CD4-positive, alpha-beta T cell (primary cell): ENCODE results near the gene TPP2. TPM values are rescaled to one million over a fixed set of nuclear protein-coding genes. Genes with fewer than 3 reads are reported as not detected.

Experiments used
- ATAC-seq: fragments of 200-7000 bp; cut with Tn5 transposase; one replicate; pipeline ENCODE4 v1.10.0; 2022; ENCODE audit warnings: mild to moderate bottlenecking; ENCODE audit not compliant: poor library complexity
- CTCF ChIA-PET: fragments of 350-600 bp; sonication (Branson Sonifier 250); formaldehyde crosslinking; loops from one replicate; lab custom pipeline; 2021; ENCODE audit warnings: antibody characterized with exemption, inconsistent platforms; lab: Charles Lee
- POLR2A ChIA-PET: fragments of 350-600 bp; sonication (Branson Sonifier 250); formaldehyde crosslinking; loops from one replicate; lab custom pipeline; 2021; ENCODE audit warnings: antibody characterized with exemption, inconsistent platforms; lab: Charles Lee
- DNase-seq, 14 experiments: peaks; one replicate each; pipeline ENCODE4 v3.0.0-alpha.2; 2013 to 2020; ENCODE audit warnings: mixed read lengths in 2 of 14
- H3K27ac ChIP-seq, 2 donors: one replicate each; pipeline versions ENCODE4 v1.5.1 to v1.7.0; 2013; ENCODE audit warnings: low read length in 2 of 2, low read depth in 1 of 2, mild to moderate bottlenecking in 1 of 2
- H3K27me3 ChIP-seq, 2 experiments: 1 replicate in 1 of 2; 2 replicates in 1 of 2; pipeline versions ENCODE4 v1.6.1 to v1.7.0; 2013; ENCODE audit warnings: low read length in 2 of 2, control low read depth in 1 of 2, mild to moderate bottlenecking in 1 of 2, moderate library complexity in 1 of 2; ENCODE audit not compliant: insufficient read depth in 2 of 2, control insufficient read depth in 1 of 2
- H3K36me3 ChIP-seq: one replicate; pipeline ENCODE4 v1.6.1; 2013; ENCODE audit warnings: low read length, control low read depth; ENCODE audit not compliant: insufficient read depth
- H3K4me1 ChIP-seq: one replicate; pipeline ENCODE4 v1.6.1; 2013; ENCODE audit warnings: low read length, control low read depth; ENCODE audit not compliant: insufficient read depth
- H3K4me3 ChIP-seq: one replicate; pipeline ENCODE4 v1.5.1; 2013; ENCODE audit warnings: mild to moderate bottlenecking, low read length, moderate library complexity
- H3K9me3 ChIP-seq, 2 experiments: 1 replicate in 1 of 2; 2 replicates in 1 of 2; pipeline versions ENCODE4 v1.6.1 to v1.7.0; 2013; ENCODE audit warnings: low read length in 2 of 2, mild to moderate bottlenecking in 2 of 2, control low read depth in 1 of 2, moderate library complexity in 1 of 2; ENCODE audit not compliant: control insufficient read depth in 1 of 2, insufficient read depth in 1 of 2
- H3K27ac Mint-ChIP-seq: one replicate; pipeline ENCODE4 v1.8.0; 2020; ENCODE audit warnings: mixed read lengths
- H3K27me3 Mint-ChIP-seq: one replicate; pipeline ENCODE4 v1.8.0; 2021; ENCODE audit warnings: mixed read lengths
- H3K36me3 Mint-ChIP-seq: one replicate; pipeline ENCODE4 v1.8.0; 2021; ENCODE audit warnings: low read depth, mixed read lengths
- H3K4me1 Mint-ChIP-seq: one replicate; pipeline ENCODE4 v1.8.0; 2021; ENCODE audit warnings: low read depth, mixed read lengths
- H3K4me3 Mint-ChIP-seq: one replicate; pipeline ENCODE4 v1.8.0; 2020; ENCODE audit warnings: mild to moderate bottlenecking, mixed read lengths
- H3K9me3 Mint-ChIP-seq: one replicate; pipeline ENCODE4 v1.8.0; 2020; ENCODE audit warnings: mixed read lengths
- CTCF ChIP-seq: fragments of 200-600 bp; IDR thresholded peaks from one replicate; pipeline ENCODE4 v1.8.0; 2022; ENCODE audit warnings: antibody characterized with exemption, mild to moderate bottlenecking
- intact Hi-C, 2 experiments: fragments of 100-400 bp; cut with DNase I in 1 of 2; cut with micrococcal nuclease in 1 of 2; formaldehyde crosslinking; loops; one replicate each; pipeline versions ENCODE4 v1.15.1 to v1.9.0; 2023 to 2025; cut with DNase I, micrococcal nuclease
- total RNA-seq, 174 experiments: library from RNA in 2 of 174; stranded (reverse) in 2 of 174; gene quantifications; one replicate each; pipeline ENCODE4 v1.2.3 and lab custom pipeline; 2021 to 2026

TPP2 gene
- total RNA-seq, 2 experiments from 2014 or later: 146 to 147 TPM

- H3K27ac Mint-ChIP-seq: peak overlapping the region; percentile 16
- no peaks in the 10 kb centered on the region for H3K27me3 ChIP-seq
- no peak overlapping the region for H3K27ac ChIP-seq
- ATAC-seq (no peak), DNase-seq (no peak)
- H3K27me3 Mint-ChIP-seq: no peaks in the 10 kb centered on the region
- peaks cover 78% of the 10 kb centered on the region for H3K36me3 Mint-ChIP-seq
- no peaks in the 10 kb centered on the region for H3K9me3 Mint-ChIP-seq
- H3K36me3 ChIP-seq: peaks cover 74% of the 10 kb centered on the region
- intact Hi-C loops: no loop called here
- H3K4me1 Mint-ChIP-seq: peaks cover 16% of the 10 kb centered on the region
- H3K9me3 ChIP-seq: no peaks in the 10 kb centered on the region
- POLR2A ChIA-PET: interaction anchor here (1.6 kb wide), 1 partner anchor 168 kb away, joined by 4 read pairs; the partner anchor contains the start of gene ERCC5
- no peak for TF ChIP-seq CTCF
- no peak overlapping the region for H3K4me3 ChIP-seq
- H3K4me1 ChIP-seq: no peaks in the 10 kb centered on the region
- CTCF ChIA-PET: interaction anchor here (1.2 kb wide), 1 partner anchor 93 kb away, joined by 3 read pairs; no protein-coding TSS in a partner anchor
- no peak overlapping the region for H3K4me3 Mint-ChIP-seq
These were observed 80.3 kb downstream of the TPP2 start for GRCh38 chr13:102677122-102677521.

GRCh38 chr13:102678339-102679107 is 81.7 kb downstream of the TPP2 start:
- Mint-ChIP-seq H3K9me3 (no peaks in the 10 kb centered on the region), H3K27me3 (no peaks in the 10 kb centered on the region), H3K4me3 (no peak overlapping the region), H3K36me3 (peaks cover 64% of the 10 kb centered on the region), H3K4me1 (peaks cover 16% of the 10 kb centered on the region), H3K27ac (no peak overlapping the region)
- no peaks in the 10 kb centered on the region for H3K27me3 ChIP-seq
- no peak overlapping the region for H3K27ac ChIP-seq
- ATAC-seq (no peak), DNase-seq (no peak)
- no peak overlapping the region for H3K4me3 ChIP-seq
- CTCF ChIA-PET: interaction anchor here (0.6 to 1.1 kb wide), 5 partner anchors 11 to 187 kb away, joined by 3 to 4 read pairs (median 3); no protein-coding TSS in a partner anchor
- intact Hi-C loops: no loop called here
- no peaks in the 10 kb centered on the region for H3K4me1 ChIP-seq
- POLR2A ChIA-PET: interaction anchor here (0.7 kb wide), 1 partner anchor 26 kb away, joined by 4 read pairs; no protein-coding TSS in a partner anchor
- peaks cover 59% of the 10 kb centered on the region for H3K36me3 ChIP-seq
- H3K9me3 ChIP-seq: no peaks in the 10 kb centered on the region
- no peak for TF ChIP-seq CTCF

- Mint-ChIP-seq H3K4me3 (no peak overlapping the region), H3K27ac (peak overlapping the region; percentile 47)
These were observed 82.8 kb downstream of the TPP2 start for GRCh38 chr13:102679449-102680132.

More at GRCh38 chr13:102679449-102680132, 82.8 kb downstream of the TPP2 start:
- Mint-ChIP-seq H3K27me3 (no peaks in the 10 kb centered on the region), H3K4me1 (peaks cover 16% of the 10 kb centered on the region), H3K9me3 (no peaks in the 10 kb centered on the region), H3K36me3 (peaks cover 53% of the 10 kb centered on the region)
- no peaks in the 10 kb centered on the region for H3K9me3 ChIP-seq
- ChIA-PET CTCF (interaction anchor here (1.1 kb wide), 1 partner anchor 120 kb away, joined by 3 read pairs; no protein-coding TSS in a partner anchor), POLR2A (interaction anchor here (3.0 kb wide), 1 partner anchor 84 kb away, joined by 14 read pairs; the partner anchor contains the start of gene TPP2)
- H3K27me3 ChIP-seq: no peaks in the 10 kb centered on the region
- no peak for TF ChIP-seq CTCF
- DNase-seq (no peak), ATAC-seq (peak; percentile 24)
- H3K4me3 ChIP-seq: no peak overlapping the region
- no peak overlapping the region for H3K27ac ChIP-seq
- peaks cover 52% of the 10 kb centered on the region for H3K36me3 ChIP-seq
- intact Hi-C loops: loop anchor here (5.0 to 10.0 kb wide), 3 partner anchors 93 to 168 kb away; partner anchors contain the start of genes TEX30 (in 2 of the 2) and ERCC5 (in 1 of the 2)
- H3K4me1 ChIP-seq: no peaks in the 10 kb centered on the region
